ENCODE measurements around the gene GAL3ST2. TPM values are rescaled to one million over a fixed set of nuclear protein-coding genes. Genes with fewer than 3 reads are reported as not detected.

GAL3ST2 gene
- total RNA-seq, 1 experiment from 2014 or later: not detected

DNA sequence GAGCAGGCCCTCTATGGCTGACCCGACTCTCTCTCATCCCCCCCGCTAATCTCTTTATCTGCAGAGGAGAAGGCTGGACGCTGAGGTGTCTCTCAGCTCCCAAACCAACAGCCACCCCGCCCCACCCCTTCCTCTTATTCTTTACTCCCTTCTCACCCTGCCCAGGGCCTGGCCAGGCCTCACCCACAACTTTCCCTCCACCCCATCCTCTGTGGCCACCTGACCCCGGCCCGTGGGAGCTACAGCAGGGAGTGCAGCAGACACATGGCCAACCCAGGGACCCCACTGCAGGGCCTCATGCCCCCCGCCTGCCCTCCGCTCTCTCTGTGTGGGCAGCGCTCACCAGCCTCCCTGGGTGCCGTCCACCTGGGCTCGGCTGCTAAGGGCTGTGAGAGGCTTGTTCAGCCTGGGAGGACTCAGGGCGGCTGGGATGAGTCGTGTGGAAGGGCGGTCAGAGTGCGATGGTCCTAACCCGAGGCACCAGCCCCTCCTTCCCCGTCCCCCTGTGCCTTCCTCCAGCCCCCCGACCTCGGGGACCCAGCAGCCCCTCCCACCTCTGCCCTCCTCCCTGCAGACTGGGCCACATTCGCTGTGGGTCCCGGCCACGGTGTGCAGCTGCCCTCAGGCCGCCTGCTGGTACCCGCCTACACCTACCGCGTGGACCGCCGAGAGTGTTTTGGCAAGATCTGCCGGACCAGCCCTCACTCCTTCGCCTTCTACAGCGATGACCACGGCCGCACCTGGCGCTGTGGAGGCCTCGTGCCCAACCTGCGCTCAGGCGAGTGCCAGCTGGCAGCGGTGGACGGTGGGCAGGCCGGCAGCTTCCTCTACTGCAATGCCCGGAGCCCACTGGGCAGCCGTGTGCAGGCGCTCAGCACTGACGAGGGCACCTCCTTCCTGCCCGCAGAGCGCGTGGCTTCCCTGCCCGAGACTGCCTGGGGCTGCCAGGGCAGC lies 39.1 kb downstream of the GAL3ST2 start:
- no peaks in the 10 kb centered on the region for H3K27me3 ChIP-seq (ENCODE audit: low read length)
- no TSS peak for BruUV-seq (replicated peaks)
- CTCF ChIA-PET: no interaction called here

DNA sequence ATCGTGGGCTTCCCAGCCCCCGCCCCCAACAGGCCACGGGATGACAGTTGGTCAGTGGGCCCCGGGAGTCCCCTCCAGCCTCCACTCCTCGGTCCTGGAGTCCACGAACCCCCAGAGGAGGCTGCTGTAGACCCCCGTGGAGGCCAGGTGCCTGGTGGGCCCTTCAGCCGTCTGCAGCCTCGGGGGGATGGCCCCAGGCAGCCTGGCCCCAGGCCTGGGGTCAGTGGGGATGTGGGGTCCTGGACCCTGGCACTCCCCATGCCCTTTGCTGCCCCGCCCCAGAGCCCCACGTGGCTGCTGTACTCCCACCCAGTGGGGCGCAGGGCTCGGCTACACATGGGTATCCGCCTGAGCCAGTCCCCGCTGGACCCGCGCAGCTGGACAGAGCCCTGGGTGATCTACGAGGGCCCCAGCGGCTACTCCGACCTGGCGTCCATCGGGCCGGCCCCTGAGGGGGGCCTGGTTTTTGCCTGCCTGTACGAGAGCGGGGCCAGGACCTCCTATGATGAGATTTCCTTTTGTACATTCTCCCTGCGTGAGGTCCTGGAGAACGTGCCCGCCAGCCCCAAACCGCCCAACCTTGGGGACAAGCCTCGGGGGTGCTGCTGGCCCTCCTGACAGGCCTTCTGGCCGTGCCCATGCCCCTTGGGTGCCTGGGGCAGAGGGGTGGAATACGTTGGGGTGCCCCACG lies 40.0 kb downstream of the GAL3ST2 start:
- Histone ChIP-seq H3K9me2 (replicated peaks; ENCODE audit: low read length) (no peaks in the 10 kb centered on the region), H3K4me3 (ENCODE audit: low read length) (no peak overlapping the region), H3K27ac (ENCODE audit: low read length) (no peak overlapping the region), H3K4me2 (ENCODE audit: low read length) (no peak overlapping the region), H2AFZ (ENCODE audit: low read length) (no peak overlapping the region), H3K9me3 (ENCODE audit: low read length) (no peaks in the 10 kb centered on the region), H3K4me1 (ENCODE audit: insufficient read depth, low read length) (no peaks in the 10 kb centered on the region), H3K36me3 (ENCODE audit: low read depth, low read length) (no peaks in the 10 kb centered on the region), H4K20me1 (ENCODE audit: low read length) (no peaks in the 10 kb centered on the region), H3K27me3 (ENCODE audit: low read length) (no peaks in the 10 kb centered on the region), H3K79me2 (ENCODE audit: low read length) (no peaks in the 10 kb centered on the region), H3F3A (ENCODE audit: low read length, unreplicated experiment) (no peaks in the 10 kb centered on the region), H3K9ac (ENCODE audit: low read length) (no peak overlapping the region)
- intact Hi-C loops (cut with micrococcal nuclease): no loop called here
- TF ChIP-seq EZH2 (IDR thresholded peaks at IDR 0.05; ENCODE audit: low read length, unreplicated experiment): no peak
- TF ChIP-seq, protein P1, sequence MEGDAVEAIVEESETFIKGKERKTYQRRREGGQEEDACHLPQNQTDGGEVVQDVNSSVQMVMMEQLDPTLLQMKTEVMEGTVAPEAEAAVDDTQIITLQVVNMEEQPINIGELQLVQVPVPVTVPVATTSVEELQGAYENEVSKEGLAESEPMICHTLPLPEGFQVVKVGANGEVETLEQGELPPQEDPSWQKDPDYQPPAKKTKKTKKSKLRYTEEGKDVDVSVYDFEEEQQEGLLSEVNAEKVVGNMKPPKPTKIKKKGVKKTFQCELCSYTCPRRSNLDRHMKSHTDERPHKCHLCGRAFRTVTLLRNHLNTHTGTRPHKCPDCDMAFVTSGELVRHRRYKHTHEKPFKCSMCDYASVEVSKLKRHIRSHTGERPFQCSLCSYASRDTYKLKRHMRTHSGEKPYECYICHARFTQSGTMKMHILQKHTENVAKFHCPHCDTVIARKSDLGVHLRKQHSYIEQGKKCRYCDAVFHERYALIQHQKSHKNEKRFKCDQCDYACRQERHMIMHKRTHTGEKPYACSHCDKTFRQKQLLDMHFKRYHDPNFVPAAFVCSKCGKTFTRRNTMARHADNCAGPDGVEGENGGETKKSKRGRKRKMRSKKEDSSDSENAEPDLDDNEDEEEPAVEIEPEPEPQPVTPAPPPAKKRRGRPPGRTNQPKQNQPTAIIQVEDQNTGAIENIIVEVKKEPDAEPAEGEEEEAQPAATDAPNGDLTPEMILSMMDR (conservative IDR thresholded peaks at IDR 0.05; ENCODE audit: low read depth, low read length): no peak
- no peak for TF ChIP-seq EZH2phosphoT487 (IDR thresholded peaks at IDR 0.05; ENCODE audit: borderline replicate concordance, low read length)
- no peak for ATAC-seq
- ChIA-PET POLR2A (ENCODE audit: unreplicated experiment) (no interaction called here), CTCF (no interaction called here)
- no TSS peak for BruUV-seq (replicated peaks)
- no peak for DNase-seq

More for the DNA sequence above, 39.1 kb downstream of the GAL3ST2 start:
- no peak overlapping the region for H2AFZ ChIP-seq (ENCODE audit: low read length)
- no peaks in the 10 kb centered on the region for H3K9me2 ChIP-seq (replicated peaks; ENCODE audit: low read length)
- H3K27ac ChIP-seq (ENCODE audit: low read length): no peak overlapping the region
- no peaks in the 10 kb centered on the region for H3K9me3 ChIP-seq (ENCODE audit: low read length)
- POLR2A ChIA-PET (ENCODE audit: unreplicated experiment): no interaction called here
- TF ChIP-seq EZH2phosphoT487 (IDR thresholded peaks at IDR 0.05; ENCODE audit: borderline replicate concordance, low read length): no peak
- TF ChIP-seq, protein P1 (conservative IDR thresholded peaks at IDR 0.05; ENCODE audit: low read depth, low read length): no peak
- no peak for TF ChIP-seq EZH2 (IDR thresholded peaks at IDR 0.05; ENCODE audit: low read length, unreplicated experiment)
- H4K20me1 ChIP-seq (ENCODE audit: low read length): no peaks in the 10 kb centered on the region
- no peaks in the 10 kb centered on the region for H3K4me1 ChIP-seq (ENCODE audit: insufficient read depth, low read length)
- no peaks in the 10 kb centered on the region for H3K36me3 ChIP-seq (ENCODE audit: low read depth, low read length)
- no peak for ATAC-seq
- H3K4me2 ChIP-seq (ENCODE audit: low read length): no peak overlapping the region
- no peak for DNase-seq
- H3K79me2 ChIP-seq (ENCODE audit: low read length): no peaks in the 10 kb centered on the region
- no peak overlapping the region for H3K4me3 ChIP-seq (ENCODE audit: low read length)
- intact Hi-C loops (cut with micrococcal nuclease): no loop called here
- no peak overlapping the region for H3K9ac ChIP-seq (ENCODE audit: low read length)
- no peaks in the 10 kb centered on the region for H3F3A ChIP-seq (ENCODE audit: low read length, unreplicated experiment)

Measured in PC-3 (cell line).